Central memory CD4-positive, alpha-beta T cell (primary cell): ENCODE data around the gene NAXD.
"Not testable (repeated sequence)": the region's sequence is repeated elsewhere in the genome, so short reads cannot be mapped to it uniquely, and the experiment has no call there.

Experiments
- DNase-seq: peaks from one replicate; pipeline ENCODE4 v3.0.0; 2022
- total RNA-seq, 3 experiments: gene quantifications; one replicate each; lab custom pipeline; 2026; lab: John Stamatoyannopoulos, UW

Gene NAXD
- 29.7 to 60.0 (median 39.1) reads per million in 3 experiments for total RNA-seq

DNA sequence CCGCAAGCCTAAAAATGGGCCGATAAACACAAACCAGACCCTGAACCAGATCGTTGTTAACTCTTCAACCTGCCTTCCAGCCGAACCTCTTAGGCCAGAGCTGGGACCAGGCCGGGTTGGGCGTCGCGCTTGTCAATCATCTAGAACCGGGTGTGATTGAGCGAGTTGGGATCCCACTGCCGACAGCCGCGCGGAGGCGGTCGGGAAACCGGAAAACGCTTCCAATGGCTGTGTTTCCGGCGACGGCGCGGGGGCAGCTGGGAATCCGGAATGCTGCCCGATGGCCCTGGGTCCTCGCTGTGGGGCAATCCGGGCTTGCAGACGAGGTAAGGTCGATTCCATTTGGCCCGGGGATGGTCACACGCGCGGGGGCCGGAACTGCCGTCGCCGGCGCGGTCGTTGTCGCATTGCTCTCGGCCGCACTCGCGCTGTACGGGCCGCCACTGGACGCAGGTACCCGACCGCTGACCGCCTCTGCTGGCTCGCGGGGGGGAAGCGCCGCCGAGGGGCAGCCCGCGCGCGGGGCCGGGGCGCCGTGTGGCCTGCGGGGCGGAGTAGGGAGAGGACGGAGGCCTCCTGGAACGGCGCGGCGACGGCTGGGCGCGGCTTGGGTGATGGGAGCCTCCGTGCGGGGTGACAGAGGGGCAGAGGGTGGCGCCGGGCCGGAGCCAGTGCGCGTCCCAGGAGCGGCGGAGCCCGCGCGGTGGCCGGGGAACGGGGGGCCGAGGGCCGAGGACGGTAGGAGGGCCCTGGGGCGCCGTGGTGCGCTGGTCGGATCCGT lies at the start of gene NAXD:
Gene NAXD, plus strand, starts transcription at position 224 of the 781 bp plus-strand sequence. Its CDS starts 57 bp downstream, at position 281.
- DNase-seq = peak; percentile 63

DNA sequence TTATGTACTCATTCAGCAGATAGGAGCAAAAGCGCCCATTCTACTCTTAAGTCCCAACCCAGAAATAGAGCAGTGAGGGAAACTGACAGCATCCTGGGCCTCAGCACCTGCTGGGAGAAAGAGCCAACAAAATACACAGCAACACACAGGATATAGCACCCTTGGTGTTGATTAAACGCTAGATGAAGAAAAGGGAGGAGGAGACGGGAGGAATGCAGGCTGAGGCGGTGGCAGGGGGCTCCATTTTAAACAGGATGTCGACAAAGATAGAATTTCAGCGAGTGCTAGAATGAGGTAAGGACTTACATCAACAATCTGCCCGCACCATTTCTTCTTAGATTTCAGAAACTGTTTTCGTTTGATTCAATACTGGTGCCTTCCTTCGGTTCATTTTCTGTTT lies 49.2 kb upstream of the NAXD start:
- no peak for DNase-seq

DNA sequence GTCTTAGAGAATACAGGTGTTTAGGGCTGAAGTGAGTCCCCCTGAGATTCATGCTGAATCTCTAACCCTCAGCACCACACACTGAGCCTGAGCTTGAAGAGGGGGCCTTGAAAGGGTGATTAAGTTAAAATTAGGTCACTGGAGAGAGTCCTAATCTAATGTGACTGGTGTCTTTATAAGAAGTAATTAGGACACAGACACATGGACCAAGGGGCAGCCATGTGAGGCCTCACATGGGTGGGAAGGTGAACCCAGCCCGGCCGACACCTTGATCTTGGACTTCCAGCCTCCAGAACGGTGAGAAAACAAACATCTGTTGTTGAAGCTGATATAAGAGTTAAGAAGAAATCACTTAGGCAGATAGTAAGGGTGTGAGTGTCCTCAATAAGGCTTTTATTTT lies 46.7 kb upstream of the NAXD start:
- DNase-seq = no peak

DNA sequence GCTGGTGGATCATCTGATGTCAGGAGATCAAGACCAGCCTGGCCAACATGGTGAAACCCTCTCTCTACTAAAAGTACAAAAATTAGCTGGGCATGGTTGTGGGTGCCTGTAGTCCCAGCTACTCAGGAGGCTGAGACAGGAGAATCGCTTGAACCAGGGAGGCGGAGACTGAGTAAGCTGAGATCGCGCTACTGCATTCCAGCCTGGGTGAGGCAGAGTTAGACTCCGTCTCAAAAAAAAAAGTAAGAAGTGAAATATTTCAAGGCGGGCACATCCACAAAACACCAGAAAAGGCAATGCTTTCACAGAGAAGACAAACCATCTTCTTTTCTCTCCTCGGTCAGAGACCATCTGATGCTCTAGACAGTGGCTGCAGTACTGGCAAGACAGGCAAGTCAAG lies 45.4 kb upstream of the NAXD start:
- not testable (repeated sequence) for DNase-seq

DNA sequence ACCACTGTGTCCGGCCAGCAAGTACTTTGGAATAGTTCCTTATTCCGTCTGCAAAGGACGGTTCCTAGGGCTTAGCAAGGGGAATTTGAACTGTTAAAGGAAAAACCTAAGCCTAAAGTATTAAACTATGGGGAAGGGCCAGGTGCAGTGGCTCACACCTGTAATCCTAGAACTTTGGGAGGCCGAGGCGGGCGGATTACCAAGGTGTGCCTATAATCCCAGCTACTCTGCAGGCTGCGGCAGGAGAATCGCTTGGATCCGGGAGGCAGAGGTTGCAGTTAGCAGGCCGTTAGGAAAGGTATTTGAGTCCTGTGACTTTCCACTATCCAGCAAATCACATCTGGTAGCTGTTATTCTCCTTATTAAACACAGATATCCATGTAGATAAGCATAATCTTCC lies 44.5 kb upstream of the NAXD start:
- no peak for DNase-seq

DNA sequence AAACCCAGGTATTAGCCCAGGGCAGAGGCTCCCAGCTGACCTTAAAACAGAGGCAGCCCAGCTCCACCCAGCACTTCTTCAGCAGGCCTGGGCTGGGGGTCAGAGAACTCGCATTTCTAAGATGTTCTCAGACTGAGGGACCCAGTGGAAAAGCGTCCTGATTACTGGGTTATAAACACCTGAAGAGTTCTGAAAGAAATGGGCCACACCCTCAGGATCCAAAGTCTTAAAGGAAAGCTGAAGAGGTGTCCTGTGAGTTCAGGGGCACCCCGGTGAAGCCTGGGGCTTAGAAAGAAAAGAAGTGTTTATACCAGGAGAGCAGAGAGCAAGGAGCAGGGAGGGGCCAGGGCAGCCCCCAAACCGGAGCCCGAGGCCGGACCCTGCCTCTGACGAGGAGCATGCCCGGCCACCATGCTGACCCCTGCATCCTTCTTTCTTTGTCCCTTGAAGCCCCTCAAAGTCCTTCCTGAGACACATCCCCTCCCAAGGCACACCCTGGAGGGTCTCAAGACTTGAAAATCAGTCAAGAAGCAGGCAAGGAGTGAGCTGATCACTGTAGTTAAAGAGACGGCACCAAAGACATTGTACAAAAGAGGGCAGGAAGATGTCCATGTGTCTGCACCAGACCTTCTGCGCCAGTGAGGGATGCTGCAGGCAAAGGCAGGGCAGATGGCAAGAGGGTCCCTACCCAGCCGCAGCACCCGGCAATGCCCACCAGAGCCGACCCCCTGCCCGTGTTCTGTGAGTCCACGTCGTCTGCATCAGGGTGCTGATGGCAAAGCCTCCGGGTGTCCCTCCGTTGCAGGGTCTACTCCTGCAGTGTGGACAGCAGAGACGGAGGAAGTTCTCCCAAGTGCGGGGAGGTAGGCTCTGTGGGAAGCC lies 43.2 kb upstream of the NAXD start:
- no peak for DNase-seq

DNA sequence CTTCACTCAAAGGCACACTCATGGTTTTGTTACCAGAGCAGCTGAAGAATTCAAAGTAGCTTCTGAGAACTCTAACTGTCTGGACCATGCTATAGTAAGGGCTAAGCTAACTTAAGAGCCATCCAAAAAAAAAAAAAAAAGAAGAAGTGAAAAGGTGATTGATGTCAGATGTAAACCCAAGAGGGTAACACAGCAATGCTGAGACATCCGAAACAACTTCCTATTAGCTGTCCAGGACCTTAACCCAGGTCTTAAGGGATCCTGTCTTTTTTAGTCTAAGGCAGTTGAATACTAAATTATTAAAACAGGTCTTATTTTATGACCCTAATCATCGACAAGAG lies 42.6 kb upstream of the NAXD start:
- no peak for DNase-seq

DNA sequence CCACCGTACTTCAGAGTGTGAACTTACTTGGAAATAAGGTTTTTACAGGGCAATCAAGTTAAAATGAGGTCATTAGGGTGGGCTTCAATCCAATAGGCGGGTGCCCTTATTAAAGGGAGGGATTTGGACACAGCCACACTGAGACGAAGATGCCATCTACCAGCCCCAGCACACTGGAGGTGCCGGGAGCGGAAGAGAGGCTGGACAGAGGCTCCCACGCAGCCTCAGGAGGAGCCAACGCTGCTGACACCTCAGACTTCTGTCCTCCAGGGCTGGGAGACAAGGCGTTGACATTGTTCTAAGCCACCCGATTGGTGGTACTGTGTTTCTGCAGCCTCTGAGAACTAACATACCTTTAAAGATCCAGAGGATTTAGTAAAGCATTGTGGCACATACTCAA lies 41.2 kb upstream of the NAXD start:
- DNase-seq = no peak

DNA sequence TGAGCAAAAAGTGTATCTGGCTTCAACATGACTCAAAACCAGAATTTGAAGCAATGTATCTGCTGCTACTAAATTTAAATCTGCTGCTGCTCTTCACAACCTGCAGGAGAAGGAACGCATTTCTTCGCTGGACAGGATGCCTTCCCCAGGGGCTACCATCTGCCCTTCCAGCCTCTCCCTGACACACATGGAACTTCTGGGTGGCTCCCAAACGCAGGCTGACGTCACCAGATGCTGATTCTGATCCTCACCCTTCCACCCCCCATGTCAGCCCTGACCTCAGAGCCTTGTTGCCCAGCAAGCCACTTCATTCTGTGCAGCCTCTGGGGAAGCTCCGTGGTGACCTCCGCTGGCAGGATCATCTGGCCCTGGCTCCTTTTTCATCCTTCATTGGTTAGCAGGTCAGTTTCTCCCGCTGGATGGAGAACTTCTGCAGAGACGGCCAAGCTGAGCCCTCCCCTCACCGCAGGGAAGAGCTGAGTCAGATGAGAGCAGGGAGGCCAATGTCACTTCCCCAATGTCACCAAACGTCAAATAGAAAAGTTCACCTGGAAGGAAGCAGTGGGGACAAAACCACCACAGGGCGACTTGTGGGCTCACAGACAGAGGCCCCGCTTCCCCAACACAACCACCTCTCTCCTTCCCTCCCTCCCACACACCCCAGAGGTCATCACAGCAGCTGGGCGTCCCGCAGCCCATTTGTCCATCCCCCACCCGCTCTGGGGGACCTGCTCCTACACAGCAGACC lies 39.8 kb upstream of the NAXD start:
- no peak for DNase-seq

DNA sequence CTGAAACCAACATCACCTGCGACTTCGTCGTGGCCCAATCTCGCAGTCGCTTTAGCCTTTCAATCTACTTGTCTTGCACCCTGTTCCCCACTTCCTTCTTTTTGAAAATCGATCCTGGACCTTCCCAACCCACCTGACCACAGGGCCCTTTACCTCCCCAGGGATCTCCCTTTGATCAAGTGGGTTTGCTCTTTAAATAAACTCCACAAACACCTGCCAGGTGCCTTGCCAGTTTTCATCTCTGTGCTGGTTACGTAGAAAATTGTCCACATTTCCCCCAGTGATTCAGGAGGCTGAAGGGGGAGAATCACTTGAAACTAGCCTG lies 39.3 kb upstream of the NAXD start:
- no peak for DNase-seq

DNA sequence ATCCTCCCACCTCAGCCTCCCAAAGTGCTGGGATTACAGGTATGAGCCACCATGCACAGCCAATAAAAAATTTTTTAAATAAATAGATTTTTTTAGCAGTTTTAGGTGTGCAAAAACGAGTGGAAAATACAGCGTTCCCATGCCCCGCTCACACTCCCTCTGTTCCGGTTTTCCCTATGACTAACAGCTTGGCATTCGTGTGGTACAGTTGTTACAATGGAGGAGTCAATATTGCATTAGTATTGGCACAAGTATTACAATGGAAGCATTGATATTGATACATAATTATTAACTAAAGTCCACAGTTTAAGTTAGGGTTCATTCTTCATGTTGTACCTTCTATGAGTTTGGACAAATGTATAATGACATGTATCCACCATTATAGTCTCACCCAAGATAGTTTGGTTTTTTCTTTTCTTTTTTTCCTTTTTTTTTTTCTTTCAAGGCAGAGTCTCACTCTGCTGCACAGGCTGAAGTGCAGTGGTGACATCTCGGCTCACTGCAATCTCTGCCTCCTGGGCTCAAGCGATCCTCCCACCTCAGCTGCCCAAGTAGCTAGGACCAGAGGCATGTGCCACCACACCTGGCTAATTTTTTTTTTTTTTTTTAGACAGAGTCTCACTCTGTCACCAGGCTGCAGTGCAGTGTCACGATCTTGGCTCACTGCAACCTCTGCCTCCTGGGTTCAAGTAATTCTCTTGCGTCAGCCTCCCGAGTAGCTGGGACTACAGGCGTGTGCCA lies 38.4 kb upstream of the NAXD start:
- no peak for DNase-seq

DNA sequence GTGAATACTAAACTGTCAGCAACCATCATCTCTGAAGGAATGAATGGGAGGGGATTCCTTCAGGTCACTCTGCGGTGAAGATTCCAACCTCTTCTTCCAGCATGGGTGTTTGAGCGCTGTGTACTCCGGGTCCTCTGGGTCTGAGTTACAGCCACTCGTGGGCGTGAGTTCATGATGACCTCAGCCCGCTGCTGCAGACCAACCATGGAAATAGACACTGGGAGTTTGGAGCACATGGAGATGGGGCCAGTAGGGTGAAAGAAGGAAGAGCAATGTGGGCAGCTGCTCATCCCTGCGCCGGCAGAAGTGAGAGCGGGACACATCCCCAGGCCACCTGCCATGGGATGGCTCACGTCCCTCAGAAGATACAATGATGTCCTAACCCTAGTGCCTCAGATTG lies 37.0 kb upstream of the NAXD start:
- DNase-seq = no peak

DNA sequence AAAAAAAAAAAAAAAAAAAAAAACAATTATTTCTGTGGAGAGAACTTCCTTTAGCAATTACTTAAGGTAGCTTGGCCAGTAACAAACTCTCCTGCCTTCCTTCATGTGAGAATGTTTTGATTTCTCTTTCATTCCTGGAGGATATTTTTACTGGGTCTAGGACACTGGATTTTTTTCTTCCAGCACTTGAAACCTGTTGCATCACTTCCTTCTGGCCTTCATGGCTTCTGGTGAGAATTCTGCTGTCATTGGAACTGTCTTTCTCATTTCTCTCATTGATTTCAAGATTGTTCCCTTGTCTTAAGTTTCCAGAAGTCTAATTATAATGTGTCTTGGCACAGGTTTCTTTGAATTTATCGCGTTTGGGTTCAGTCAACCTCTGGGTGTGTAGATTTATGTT lies 34.5 kb upstream of the NAXD start:
- DNase-seq = no peak

DNA sequence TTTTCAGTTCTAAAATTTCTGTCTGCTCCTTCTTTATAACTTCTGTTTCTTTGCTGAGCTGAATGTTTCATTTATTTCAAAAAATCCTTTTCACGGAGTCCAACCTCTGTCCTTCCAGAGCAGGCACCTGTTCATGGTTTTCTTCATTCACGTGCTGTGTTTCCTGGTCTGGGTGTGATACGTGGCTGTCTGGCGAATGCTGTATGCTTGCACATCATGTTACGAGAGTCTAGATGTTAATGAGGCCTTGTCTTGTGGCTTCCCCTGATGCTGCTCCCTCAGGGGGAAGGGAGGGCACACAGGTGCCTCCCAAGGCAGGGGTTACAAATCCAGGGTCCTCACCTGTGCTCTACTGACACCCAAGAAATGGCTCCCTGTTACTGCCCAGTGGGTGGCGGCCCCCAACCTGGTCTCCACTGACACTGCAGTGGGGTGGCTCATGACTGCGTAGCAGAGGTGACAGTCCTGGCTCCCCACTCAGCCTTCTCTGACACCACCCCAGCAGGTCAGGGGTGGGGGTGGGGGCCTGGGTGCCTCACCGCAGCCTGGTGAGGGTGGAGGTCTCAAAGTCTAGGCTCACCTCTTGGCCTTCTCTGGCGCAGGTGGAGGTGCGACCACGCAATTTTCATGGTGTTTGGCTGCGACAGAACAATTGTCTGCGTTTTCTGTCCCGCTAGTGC lies 33.7 kb upstream of the NAXD start:
- no peak for DNase-seq

DNA sequence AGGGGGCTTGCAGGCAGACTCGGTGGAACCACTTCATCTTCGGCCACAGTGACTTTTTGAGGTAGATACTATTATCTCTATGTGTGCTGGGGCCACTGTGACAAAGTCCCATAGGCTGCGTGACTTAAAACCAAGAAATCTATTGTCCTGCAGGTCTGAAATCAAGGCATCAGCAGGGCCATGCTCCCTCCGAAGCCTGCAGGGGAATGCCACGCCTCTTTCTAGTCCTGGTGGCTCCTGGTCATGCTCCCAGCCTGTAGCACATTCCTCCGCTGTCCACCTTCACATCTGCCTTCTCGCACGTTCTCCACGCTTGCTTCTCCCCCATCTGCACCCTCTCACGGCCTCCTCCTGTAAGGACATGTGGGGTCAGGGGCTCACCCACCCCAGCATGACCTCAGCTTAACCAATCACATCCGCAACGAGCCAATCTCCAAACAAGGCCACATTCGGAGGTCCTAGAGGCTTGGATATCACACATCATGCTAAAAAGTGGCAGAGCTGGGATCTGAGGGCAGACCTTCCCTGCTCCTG lies 32.9 kb upstream of the NAXD start:
- no peak for DNase-seq

DNA sequence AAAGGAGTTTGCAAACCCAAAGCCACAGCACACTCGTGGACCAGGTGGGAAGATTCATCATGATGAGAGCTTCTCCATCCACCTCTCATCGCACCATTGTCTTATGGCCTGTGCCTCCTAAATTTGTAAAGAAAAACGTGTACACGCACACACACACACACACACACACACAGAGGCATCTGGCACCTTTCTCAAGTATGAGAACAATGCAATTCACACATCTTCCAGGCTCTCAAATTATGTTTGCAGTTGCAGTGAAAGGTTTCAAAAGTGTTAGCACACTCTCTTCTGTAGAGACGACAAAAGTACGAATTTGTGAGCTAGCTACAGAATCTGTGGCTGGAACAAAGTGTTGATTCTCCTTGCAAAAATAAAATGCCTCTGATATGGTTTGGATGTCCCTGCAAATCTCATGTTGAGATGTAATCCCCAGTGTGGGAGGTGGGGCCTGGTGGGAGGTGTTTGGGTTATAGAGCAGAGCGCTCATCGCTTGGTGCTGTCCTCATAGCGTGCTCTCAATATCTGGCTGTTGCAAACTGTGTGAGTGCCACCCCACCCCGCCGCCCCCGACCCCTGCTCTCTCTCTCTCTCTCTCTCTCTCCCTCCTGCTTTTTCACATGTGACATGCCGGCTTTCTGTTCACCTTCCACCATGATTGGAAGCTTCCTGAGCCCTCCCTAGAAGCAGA lies 32.0 kb upstream of the NAXD start:
- DNase-seq = no peak

DNA sequence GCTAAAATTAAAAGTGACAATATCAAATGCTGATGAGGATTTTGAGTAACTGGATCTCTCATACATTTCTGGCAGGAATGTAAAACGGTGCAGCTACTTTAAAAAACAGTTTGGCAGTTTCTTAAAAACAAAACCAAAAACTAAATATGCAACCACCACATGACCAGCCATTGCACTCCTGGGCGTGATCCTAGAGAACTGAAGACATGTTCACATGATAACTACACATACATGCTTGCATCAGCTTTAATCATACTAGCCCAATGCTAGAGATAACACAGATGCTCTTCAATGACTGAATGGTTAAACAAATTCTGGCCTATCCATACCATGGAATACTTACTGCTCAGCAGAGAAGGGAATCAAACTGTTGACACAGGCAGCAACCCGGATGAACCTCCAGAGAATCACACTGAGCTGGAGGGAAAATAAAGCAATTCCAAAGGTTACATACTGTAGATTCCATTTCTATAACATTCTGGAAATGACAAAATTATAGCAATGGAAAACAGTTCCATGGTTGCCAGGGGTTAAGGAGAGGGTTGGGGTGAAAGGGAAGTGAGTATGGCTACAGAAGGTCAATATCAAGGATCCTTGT lies 25.5 kb upstream of the NAXD start:
- DNase-seq = no peak

DNA sequence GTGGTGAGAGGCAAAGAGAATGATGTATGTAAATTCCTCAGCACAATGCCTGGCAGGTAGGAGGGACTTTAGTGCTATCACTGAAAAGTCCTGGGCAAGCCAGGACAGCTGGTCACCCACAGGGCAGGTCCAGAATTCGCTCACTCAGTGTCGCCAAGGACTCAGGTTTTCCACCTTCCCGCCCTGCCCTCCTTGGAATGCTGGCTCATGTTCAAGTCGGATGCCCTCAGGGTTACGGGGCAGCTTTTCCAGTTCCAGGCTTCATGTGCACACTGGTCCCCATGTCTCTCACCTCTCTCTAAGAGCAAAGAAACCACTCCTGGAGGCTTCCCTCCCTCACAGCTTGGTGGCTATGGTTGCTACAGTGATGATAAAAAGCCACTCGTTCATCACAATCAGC lies 24.8 kb upstream of the NAXD start:
- no peak for DNase-seq

DNA sequence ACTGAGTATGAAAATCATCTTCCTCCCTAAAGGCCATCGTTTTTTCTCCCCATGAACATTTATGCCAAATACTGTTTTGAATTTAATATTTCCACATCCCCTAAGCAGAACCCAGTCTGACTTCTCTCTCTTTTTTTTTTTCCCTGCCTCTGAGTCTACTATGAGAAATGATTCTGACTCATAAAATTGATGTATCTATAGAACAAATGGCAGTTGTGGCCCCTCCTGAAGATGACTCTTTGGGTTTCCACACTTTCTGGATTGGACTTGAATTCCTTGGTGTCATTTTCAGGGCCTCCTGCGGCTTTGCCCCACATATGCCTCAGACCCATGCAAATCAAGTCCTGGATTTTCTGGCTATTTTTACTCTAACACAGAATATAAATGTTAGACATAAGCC lies 22.7 kb upstream of the NAXD start:
- no peak for DNase-seq

DNA sequence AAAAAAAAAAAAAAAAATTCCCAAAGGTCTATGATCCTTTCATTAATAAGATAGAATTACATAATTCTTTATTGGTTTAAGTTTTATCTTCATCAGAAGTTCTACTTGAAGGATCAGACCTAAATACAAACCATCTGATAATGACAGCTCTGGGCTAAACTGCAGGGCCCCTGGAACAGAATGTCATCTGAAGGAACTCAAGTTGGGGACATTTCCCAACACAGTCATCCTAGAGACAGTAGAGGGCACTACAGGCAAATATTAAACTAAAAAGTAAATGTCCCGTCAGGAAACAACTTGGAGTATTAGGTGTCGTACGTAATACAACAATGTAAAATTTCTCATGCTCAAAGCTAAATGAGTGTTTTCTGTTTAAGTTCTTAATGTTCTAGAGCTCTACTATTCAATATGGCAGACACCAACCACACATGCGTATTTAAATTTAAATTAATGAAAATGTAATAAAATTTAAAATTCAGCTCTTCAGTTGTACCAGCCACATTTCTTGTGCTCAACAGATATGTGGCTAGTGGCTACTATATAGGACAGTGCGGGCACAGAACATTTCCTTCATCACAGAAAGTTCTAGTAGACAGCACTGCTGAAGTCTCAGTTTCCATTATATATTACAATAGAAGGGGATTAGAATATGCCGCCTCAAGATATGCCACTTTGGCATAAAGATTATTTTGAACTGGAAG lies 21.8 kb upstream of the NAXD start:
- DNase-seq = peak; percentile 13
